ENCODE data around the gene HMGCL. TPM values are rescaled to one million over a fixed set of nuclear protein-coding genes. Genes with fewer than 3 reads are reported as not detected.
A peak's percentile ranks its signal among the peaks of the same experiment; 100 is the strongest.
"Not testable (repeated sequence)": the region's sequence is repeated elsewhere in the genome, so short reads cannot be mapped to it uniquely, and the experiment has no call there.

HMGCL gene
- polyA plus RNA-seq, 3 donors: 74.2 to 86.7 (median 76.9) TPM

GRCh38 chr1:23800400-23801337 lies 24.6 kb downstream of the HMGCL start, which contains the start of gene GALE:
GALE (minus strand) TSS chr1:23800754; CDS start chr1:23799007, 1,747 bp downstream.
- peak; percentile 95 for DNase-seq

GRCh38 chr1:23799570-23800399 lies 25.4 kb downstream of the HMGCL start:
- DNase-seq: peak; percentile 35

GRCh38 chr1:23799255-23799569 lies 26.0 kb downstream of the HMGCL start:
- DNase-seq: no peak

- no peak for DNase-seq
Measured at GRCh38 chr1:23798662-23799142, 26.5 kb downstream of the HMGCL start.

- no peak for DNase-seq
Measured at GRCh38 chr1:23797478-23798448, 27.5 kb downstream of the HMGCL start.

- DNase-seq: no peak
Measured at GRCh38 chr1:23796466-23797271, 28.6 kb downstream of the HMGCL start.

GRCh38 chr1:23795676-23796465 lies 29.4 kb downstream of the HMGCL start:
- DNase-seq: no peak

- DNase-seq: not testable (repeated sequence)
Measured at GRCh38 chr1:23794732-23795182, 30.5 kb downstream of the HMGCL start.

GRCh38 chr1:23793861-23794731 lies 31.1 kb downstream of the HMGCL start:
- no peak for DNase-seq

- DNase-seq: no peak
Measured at GRCh38 chr1:23793018-23793781, 32.0 kb downstream of the HMGCL start.

GRCh38 chr1:23792151-23792945 lies 32.9 kb downstream of the HMGCL start:
- no peak for DNase-seq

GRCh38 chr1:23791516-23792047 lies 33.6 kb downstream of the HMGCL start:
- no peak for DNase-seq

- peak; percentile 93 for DNase-seq
Measured at GRCh38 chr1:23790696-23791515, 34.3 kb downstream of the HMGCL start, which contains the start of gene LYPLA2. LYPLA2 (plus strand) TSS chr1:23791145; CDS start chr1:23792683, 1,538 bp downstream.

- DNase-seq: no peak
Measured at GRCh38 chr1:23788695-23789094, 36.5 kb downstream of the HMGCL start.

GRCh38 chr1:23787701-23788100 lies 37.5 kb downstream of the HMGCL start:
- DNase-seq: no peak

All from renal pelvis (tissue), 4 donors.